ENCODE data around the gene KLHDC10.

The KLHDC10 gene

DNA sequence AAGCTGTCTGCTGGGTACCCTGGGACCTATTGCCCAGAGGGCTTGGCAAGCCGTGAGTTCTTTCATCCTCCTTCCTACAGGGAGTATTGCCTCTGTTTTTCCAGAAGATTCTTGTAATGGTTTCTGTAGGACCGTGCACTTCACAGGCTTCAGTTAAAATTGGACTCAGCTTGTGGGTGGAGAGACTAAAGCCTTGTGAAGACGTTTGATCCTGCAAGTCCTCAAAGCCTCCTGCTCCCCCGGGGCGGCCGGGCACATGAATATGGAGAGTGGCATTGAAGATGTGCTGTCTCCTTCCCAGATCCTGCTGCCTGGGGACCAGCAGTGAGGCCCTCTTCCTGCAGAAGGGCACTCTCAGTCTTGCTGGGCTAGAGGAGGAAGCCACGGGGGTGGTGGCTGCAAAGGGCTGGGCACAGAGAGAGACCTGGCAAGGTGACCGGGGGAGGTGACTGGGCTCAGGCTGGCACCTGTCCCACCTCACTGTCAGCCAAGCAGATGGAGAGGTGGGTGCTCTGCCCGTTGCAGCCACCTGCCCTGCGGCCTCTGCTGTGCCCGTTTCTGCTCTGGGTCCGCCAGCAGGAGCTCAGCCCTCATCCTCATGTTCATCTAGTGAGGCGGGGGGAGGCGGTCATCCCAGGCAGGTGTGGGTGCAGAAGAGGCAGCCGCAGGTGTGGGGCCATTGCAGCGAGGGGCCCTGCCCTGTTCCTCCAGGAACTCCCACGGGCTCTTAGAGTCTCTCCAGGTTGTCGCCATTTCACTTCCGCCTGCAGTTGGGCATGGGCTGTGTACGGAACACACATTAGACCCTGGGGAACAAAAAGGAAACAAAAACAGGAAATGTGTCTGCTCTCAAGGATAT, 79.2 kb downstream of the KLHDC10 start:
- peaks cover 6% of the 10 kb centered on the region for H3K4me1 Mint-ChIP-seq
- peaks cover 8% of the 10 kb centered on the region for H3K36me3 Mint-ChIP-seq (ENCODE audit: insufficient read depth)
- H3K27me3 Mint-ChIP-seq = no peaks in the 10 kb centered on the region
- no peak overlapping the region for H3K4me3 Mint-ChIP-seq
- ATAC-seq (replicated peaks; ENCODE audit: extremely low read depth, poor library complexity, severe bottlenecking) (no peak), DNase-seq (ENCODE audit: low spot score in 2 of 2) (no peak)
- H3K27ac Mint-ChIP-seq (ENCODE audit: low read depth) = no peak overlapping the region
- no peaks in the 10 kb centered on the region for H3K9me3 Mint-ChIP-seq

DNA sequence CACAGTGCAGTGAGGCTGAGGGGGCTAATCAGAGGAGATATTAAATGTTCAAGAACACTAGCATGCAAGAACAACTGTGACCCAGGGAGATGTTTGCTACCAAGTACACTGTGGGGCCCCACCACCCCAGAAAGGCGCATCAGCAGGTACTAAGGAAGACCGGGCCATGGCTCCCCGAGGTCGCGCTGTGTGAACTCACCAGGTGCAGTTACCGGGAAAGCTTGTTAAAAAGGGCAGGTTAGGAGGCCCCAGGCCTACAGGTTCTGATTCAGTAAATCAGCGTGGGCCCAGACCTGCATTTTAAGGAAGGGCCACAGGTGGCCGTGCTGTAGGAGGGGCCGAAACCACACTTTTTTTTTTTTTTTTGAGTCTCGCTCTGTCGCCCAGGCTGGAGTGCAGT, 80.3 kb downstream of the KLHDC10 start:
- Mint-ChIP-seq H3K27me3 (no peaks in the 10 kb centered on the region), H3K27ac (ENCODE audit: low read depth) (no peak overlapping the region), H3K9me3 (no peaks in the 10 kb centered on the region), H3K36me3 (ENCODE audit: insufficient read depth) (peaks cover 8% of the 10 kb centered on the region), H3K4me1 (peaks cover 5% of the 10 kb centered on the region), H3K4me3 (no peak overlapping the region)
- ATAC-seq (replicated peaks; ENCODE audit: extremely low read depth, poor library complexity, severe bottlenecking) (no peak), DNase-seq (ENCODE audit: low spot score in 2 of 2) (no peak)

- ATAC-seq (replicated peaks; ENCODE audit: extremely low read depth, poor library complexity, severe bottlenecking) = peak; percentile 42
- H3K9me3 Mint-ChIP-seq = no peaks in the 10 kb centered on the region
- peaks cover 10% of the 10 kb centered on the region for H3K36me3 Mint-ChIP-seq (ENCODE audit: insufficient read depth)
- no peak overlapping the region for H3K4me3 Mint-ChIP-seq
- H3K27me3 Mint-ChIP-seq = no peaks in the 10 kb centered on the region
- no peak overlapping the region for H3K27ac Mint-ChIP-seq (ENCODE audit: low read depth)
- H3K4me1 Mint-ChIP-seq = no peaks in the 10 kb centered on the region
- DNase-seq (ENCODE audit: low spot score in 2 of 2) = peak; percentile 39 to 58
Measured at GRCh38 chr7:130151591-130152492, 81.5 kb downstream of the KLHDC10 start.

DNA sequence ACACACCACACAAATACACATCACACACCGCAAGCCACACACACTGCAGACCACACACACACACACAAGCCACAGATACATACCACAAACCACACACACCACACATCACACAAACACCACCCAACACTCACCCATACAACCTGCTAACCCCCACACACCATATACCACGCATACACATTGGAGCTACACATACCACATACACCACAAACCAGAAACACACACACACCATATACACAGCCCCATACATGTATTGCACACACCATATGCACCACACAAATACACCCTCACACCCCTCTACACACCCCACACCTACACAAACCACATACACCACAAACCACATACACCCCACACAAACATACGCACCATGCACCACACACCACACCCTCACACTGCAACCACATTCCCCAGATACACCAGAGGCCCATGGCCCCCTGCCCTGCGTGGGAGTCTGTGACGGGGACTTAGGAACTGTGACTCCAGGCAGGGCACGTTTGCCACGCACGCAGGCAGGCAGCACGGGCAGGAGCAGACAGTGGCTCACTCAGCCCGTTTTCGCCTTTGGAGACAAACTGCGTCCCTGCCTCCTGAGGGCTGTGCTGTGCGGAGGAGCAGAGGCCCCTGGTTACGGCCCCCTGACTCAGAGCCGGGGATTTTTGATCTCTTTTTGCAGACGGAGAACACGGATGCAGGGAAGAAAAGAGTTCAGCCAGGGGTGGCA, 82.3 kb downstream of the KLHDC10 start:
- no peak overlapping the region for H3K4me3 Mint-ChIP-seq
- H3K9me3 Mint-ChIP-seq = no peaks in the 10 kb centered on the region
- DNase-seq (ENCODE audit: low spot score in 2 of 2) = no peak
- no peaks in the 10 kb centered on the region for H3K27me3 Mint-ChIP-seq
- no peak overlapping the region for H3K27ac Mint-ChIP-seq (ENCODE audit: low read depth)
- peak; percentile 37 for ATAC-seq (replicated peaks; ENCODE audit: extremely low read depth, poor library complexity, severe bottlenecking)
- H3K36me3 Mint-ChIP-seq (ENCODE audit: insufficient read depth) = peaks cover 10% of the 10 kb centered on the region
- H3K4me1 Mint-ChIP-seq = no peaks in the 10 kb centered on the region

DNA sequence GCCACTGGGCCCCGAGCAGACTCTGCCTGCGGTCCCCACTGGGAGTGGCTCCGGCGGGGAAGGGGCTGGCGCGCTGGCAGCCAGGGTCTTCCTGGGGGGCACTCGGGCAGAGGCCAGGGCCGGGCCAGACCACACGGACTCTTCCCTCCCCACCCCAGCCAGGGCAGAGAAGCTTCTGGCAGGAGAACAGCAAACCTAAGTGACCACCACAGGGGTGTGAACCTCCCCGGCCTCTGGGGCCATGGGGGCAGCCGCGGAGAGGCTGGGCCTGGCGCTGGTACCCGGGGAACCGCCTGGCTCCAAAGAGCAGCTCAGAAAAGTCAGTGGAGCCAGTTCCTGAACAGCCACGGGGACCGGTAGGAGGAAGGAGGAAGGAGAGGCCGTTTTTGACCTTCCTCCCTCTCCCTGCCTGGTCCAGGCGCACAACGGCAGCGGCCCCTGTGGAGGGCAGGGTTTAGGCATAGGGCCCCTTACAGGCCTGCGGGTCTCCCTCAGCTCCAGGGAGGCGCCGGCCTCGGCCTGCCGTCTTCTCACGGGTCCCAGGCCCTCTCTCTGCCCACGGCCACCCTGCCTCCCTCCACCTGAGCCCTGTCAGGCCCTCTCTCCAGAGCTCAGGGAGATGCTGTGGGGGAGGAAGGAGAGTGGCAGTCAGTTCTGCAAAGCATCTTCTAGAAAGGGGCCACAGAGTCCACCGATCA, 83.0 kb downstream of the KLHDC10 start:
- Mint-ChIP-seq H3K27ac (ENCODE audit: low read depth) (no peak overlapping the region), H3K4me3 (no peak overlapping the region), H3K27me3 (no peaks in the 10 kb centered on the region), H3K36me3 (ENCODE audit: insufficient read depth) (peaks cover 10% of the 10 kb centered on the region), H3K4me1 (no peaks in the 10 kb centered on the region), H3K9me3 (no peaks in the 10 kb centered on the region)
- ATAC-seq (replicated peaks; ENCODE audit: extremely low read depth, poor library complexity, severe bottlenecking) (no peak), DNase-seq (ENCODE audit: low spot score in 2 of 2) (no peak)

GRCh38 chr7:130154131-130154500, 83.8 kb downstream of the KLHDC10 start:
- no peak for ATAC-seq (replicated peaks; ENCODE audit: extremely low read depth, poor library complexity, severe bottlenecking)

GRCh38 chr7:130154501-130155317, 84.4 kb downstream of the KLHDC10 start:
- H3K27ac Mint-ChIP-seq (ENCODE audit: low read depth) = no peak overlapping the region

More at GRCh38 chr7:130154131-130154500, 83.8 kb downstream of the KLHDC10 start:
- H3K9me3 Mint-ChIP-seq = no peaks in the 10 kb centered on the region
- DNase-seq (ENCODE audit: low spot score in 2 of 2) = no peak
- no peak overlapping the region for H3K4me3 Mint-ChIP-seq
- no peak overlapping the region for H3K27ac Mint-ChIP-seq (ENCODE audit: low read depth)
- no peaks in the 10 kb centered on the region for H3K27me3 Mint-ChIP-seq
- peaks cover 11% of the 10 kb centered on the region for H3K36me3 Mint-ChIP-seq (ENCODE audit: insufficient read depth)
- no peaks in the 10 kb centered on the region for H3K4me1 Mint-ChIP-seq

DNA sequence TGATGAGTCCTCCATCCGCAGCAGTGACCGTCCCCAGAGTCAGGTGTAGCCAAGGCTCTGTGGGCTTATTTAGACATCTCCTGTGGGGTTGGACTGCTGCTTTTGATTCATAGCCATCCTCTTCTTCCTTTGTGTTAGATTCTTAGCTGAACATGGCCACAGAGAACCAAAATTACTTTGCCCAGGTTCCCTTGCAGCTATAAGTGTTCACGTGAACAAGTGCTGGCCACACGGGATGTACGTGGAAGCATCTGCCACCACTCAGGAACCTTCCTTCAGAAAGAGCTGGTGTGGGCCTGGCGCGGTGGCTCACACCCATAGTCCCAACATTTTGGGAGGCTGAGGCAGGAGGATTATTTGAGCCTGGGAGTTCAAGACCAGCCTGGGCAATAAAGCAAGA, 85.8 kb downstream of the KLHDC10 start:
- no peak overlapping the region for H3K4me3 Mint-ChIP-seq
- no peaks in the 10 kb centered on the region for H3K4me1 Mint-ChIP-seq
- H3K9me3 Mint-ChIP-seq = no peaks in the 10 kb centered on the region
- H3K36me3 Mint-ChIP-seq (ENCODE audit: insufficient read depth) = peaks cover 13% of the 10 kb centered on the region
- DNase-seq (ENCODE audit: low spot score in 2 of 2) = no peak
- ATAC-seq (replicated peaks; ENCODE audit: extremely low read depth, poor library complexity, severe bottlenecking) = no peak
- H3K27ac Mint-ChIP-seq (ENCODE audit: low read depth) = no peak overlapping the region
- H3K27me3 Mint-ChIP-seq = no peaks in the 10 kb centered on the region

More at GRCh38 chr7:130154501-130155317, 84.4 kb downstream of the KLHDC10 start:
- no peak overlapping the region for H3K4me3 Mint-ChIP-seq
- no peak for DNase-seq (ENCODE audit: low spot score in 2 of 2)
- H3K27me3 Mint-ChIP-seq = no peaks in the 10 kb centered on the region
- ATAC-seq (replicated peaks; ENCODE audit: extremely low read depth, poor library complexity, severe bottlenecking) = no peak
- H3K9me3 Mint-ChIP-seq = no peaks in the 10 kb centered on the region
- peaks cover 12% of the 10 kb centered on the region for H3K36me3 Mint-ChIP-seq (ENCODE audit: insufficient read depth)
- no peaks in the 10 kb centered on the region for H3K4me1 Mint-ChIP-seq

DNA sequence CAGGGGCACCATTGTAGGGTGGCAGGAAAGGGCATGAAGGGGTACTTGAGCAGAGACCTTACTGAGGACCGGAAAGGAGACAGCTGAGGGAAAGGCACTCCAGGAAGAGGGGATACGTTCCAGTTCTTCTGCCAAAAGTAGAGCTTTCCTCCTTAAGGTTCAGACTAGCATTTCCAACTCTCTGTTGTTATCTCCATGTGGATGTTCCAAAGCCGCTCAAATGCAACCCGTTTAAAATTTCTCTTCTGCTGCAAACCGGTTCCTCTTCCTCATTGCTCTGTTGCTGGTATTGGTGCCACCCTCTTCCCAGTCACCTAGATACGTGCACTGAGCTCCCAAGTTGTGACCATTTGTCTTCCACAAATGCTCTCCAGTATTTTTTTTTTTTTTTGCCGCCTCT, 87.4 kb downstream of the KLHDC10 start:
- no peak overlapping the region for H3K4me3 Mint-ChIP-seq
- no peaks in the 10 kb centered on the region for H3K4me1 Mint-ChIP-seq
- no peak for ATAC-seq (replicated peaks; ENCODE audit: extremely low read depth, poor library complexity, severe bottlenecking)
- no peaks in the 10 kb centered on the region for H3K9me3 Mint-ChIP-seq
- H3K27ac Mint-ChIP-seq (ENCODE audit: low read depth) = no peak overlapping the region
- no peaks in the 10 kb centered on the region for H3K27me3 Mint-ChIP-seq
- H3K36me3 Mint-ChIP-seq (ENCODE audit: insufficient read depth) = peaks cover 17% of the 10 kb centered on the region
- DNase-seq (ENCODE audit: low spot score in 2 of 2) = no peak

- DNase-seq (ENCODE audit: low spot score in 2 of 2) (no peak), ATAC-seq (replicated peaks; ENCODE audit: extremely low read depth, poor library complexity, severe bottlenecking) (no peak)
- Mint-ChIP-seq H3K27me3 (no peaks in the 10 kb centered on the region), H3K36me3 (ENCODE audit: insufficient read depth) (peaks cover 26% of the 10 kb centered on the region), H3K4me3 (no peak overlapping the region), H3K4me1 (no peaks in the 10 kb centered on the region), H3K27ac (ENCODE audit: low read depth) (no peak overlapping the region), H3K9me3 (no peaks in the 10 kb centered on the region)
Measured at GRCh38 chr7:130160023-130160422, 89.7 kb downstream of the KLHDC10 start.

DNA sequence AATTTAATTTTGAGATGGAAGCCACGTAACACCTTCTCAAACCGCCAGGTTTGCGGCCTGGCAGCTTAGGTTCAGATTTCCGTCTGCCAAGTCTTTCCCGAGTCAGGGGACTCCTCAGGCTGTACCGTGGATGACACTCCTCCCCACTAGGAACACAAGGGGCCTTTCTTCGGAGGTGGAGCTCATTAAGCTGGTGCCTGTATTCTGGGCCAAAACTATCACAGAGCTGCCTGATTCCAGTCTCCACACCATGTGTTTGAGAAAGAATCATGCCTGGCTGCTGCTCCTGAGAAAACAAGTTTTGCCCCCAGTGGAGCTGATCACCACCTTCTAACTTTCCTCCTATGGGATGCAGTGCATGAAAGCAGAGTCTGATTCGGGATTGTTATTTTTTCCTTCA, 90.1 kb downstream of the KLHDC10 start:
- H3K36me3 Mint-ChIP-seq (ENCODE audit: insufficient read depth) = peaks cover 29% of the 10 kb centered on the region
- no peaks in the 10 kb centered on the region for H3K27me3 Mint-ChIP-seq
- H3K4me3 Mint-ChIP-seq = no peak overlapping the region
- no peak overlapping the region for H3K27ac Mint-ChIP-seq (ENCODE audit: low read depth)
- ATAC-seq (replicated peaks; ENCODE audit: extremely low read depth, poor library complexity, severe bottlenecking) (no peak), DNase-seq (ENCODE audit: low spot score in 2 of 2) (no peak)
- no peaks in the 10 kb centered on the region for H3K9me3 Mint-ChIP-seq
- no peaks in the 10 kb centered on the region for H3K4me1 Mint-ChIP-seq
